Measurements from ENCODE around the gene TMUB1. TPM values are rescaled to one million over a fixed set of nuclear protein-coding genes. Genes with fewer than 3 reads are reported as not detected.
A peak's percentile ranks its signal among the peaks of the same experiment; 100 is the strongest.

Gene TMUB1
- total and polyA plus RNA-seq, 5 experiments from 2014 or later: 41.8 to 70.6 (median 45.6) TPM

DNA sequence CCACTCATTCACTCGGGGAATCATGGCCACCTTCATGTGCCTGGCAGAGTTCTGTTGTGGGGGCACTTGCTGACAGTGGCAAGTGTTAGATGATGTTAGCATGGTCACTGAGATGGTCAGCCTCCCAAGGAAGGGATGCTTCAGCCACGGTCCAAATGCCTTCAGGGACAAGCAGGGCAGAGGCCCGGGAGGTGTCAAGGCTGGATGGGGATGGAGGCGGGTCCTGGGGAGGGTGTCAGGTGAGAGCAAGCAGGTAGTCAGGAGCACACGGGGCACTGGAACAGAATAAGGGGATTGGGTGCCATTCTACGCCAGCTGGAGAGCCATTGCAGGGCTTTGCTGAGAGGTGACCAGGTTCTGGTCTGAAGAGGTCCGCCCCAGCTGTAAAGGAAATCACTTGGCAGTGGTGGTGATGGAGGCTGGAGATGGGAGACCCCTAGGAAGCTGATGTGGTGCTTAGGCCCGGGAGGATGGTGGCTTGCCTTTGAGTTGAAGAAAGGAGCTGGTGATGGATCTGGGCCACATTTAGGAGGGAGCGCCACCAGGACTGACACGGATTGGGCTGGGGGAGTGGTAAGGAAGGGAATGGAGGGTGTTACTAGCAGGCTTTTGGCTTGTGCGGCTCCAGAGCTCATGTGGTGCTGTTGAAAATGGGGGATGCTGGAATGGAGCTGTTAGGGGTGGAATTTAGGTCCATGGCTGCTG lies 27.1 kb upstream of the TMUB1 start:
- H3K9me3 Mint-ChIP-seq: no peaks in the 10 kb centered on the region
- H3K4me3 Mint-ChIP-seq: no peak overlapping the region
- H3K4me1 Mint-ChIP-seq: peaks cover 0 to 5% (median under 1%) of the 10 kb centered on the region in 4 donors
- H3K27ac Mint-ChIP-seq: peak overlapping the region in 2 of 10 donors; percentile 77 to 79
- H3K27me3 Mint-ChIP-seq: peaks cover 0 to 22% (median 0%) of the 10 kb centered on the region in 5 donors
- ATAC-seq (no peak), DNase-seq (no peak)
- POLR2A ChIA-PET: no interaction called here
- no peaks in the 10 kb centered on the region for H3K36me3 Mint-ChIP-seq

DNA sequence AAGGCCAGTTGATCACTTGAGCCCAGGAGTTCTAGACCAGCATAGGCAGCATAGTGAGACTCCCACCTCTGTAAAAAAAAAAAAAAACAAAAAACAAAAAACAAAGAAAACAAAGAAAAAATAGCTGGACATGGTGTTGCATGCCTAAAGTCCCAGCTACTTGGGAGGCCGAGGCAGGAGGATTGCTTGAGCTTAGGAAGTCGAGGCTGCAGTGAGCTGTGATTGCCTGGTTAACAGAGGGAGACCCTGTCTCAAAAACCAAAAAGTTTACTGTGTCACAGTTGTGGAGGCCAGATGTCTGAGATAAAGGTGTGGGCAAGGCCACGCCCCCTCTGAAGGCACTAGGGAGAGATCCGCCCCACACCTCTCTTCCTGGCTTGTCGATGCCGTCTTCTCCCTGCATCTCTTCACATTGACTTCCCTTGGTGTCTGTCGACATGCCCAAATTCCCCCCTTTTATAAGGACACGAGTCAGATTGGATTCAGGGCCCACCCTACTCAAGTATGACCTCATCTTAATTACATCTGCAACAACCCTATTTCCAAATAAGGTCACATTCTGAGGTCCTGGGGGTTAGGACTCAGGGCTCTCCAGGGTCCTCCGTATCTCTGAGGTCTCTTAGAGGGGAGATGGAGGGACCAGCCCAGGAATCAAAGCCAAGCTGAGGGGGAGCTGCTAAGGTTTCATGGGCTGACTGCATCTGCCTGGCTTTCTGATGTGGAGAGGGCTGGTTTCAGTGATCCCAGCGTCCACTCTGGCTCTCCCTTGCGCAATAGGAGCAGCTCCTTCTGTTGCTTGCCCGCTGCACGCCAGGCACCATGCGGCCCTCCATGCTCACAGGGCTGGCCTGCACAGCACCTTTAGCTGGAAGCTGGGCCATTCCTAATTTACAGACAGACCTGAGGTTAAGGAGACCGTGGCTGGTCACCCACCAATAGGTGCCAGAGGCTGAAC lies 26.1 kb upstream of the TMUB1 start:
- Mint-ChIP-seq H3K27me3 (peaks cover 0 to 22% (median 0%) of the 10 kb centered on the region in 5 donors), H3K27ac (peak overlapping the region in 2 of 10 donors; percentile 3 to 24), H3K4me1 (peaks cover 2 to 5% (median 5%) of the 10 kb centered on the region in 4 donors), H3K36me3 (peaks cover 0 to 3% (median 0%) of the 10 kb centered on the region in 3 donors), H3K4me3 (no peak overlapping the region), H3K9me3 (no peaks in the 10 kb centered on the region)
- POLR2A ChIA-PET: interaction anchor here (0.6 kb wide), 2 partner anchors 35 to 96 kb away, joined by 3 to 4 read pairs; no protein-coding TSS in a partner anchor
- no peak for ATAC-seq
- DNase-seq: no peak

DNA sequence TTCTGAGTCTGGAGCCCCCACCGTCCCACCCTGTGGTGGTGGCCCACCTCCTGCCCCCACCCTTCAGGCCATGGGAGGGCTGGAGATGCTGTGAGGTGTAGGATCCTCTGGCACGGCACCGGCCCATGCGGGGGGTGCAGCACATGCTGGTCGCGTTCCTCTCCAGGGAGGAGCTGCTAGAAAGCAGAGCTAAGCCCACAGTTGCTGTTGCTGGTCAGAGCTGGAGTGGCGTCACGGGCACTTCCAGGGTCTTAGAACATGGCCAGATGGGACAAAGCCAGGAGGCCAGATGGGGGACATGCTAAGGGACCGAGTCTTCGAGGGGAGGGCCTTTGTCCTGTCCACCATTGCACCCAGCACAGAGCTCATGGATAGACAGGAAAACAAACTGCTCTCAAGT lies 24.6 kb upstream of the TMUB1 start:
- DNase-seq (no peak), ATAC-seq (no peak)
- POLR2A ChIA-PET: interaction anchor here (1.7 kb wide), 1 partner anchor 19 kb away, joined by 4 read pairs; no protein-coding TSS in a partner anchor
- Mint-ChIP-seq H3K9me3 (no peaks in the 10 kb centered on the region), H3K27me3 (peaks cover 0 to 9% (median 0%) of the 10 kb centered on the region in 5 donors), H3K27ac (no peak overlapping the region), H3K4me3 (no peak overlapping the region), H3K4me1 (peaks cover 2 to 10% (median 5%) of the 10 kb centered on the region in 4 donors), H3K36me3 (peaks cover 0 to 3% (median 0%) of the 10 kb centered on the region in 3 donors)

DNA sequence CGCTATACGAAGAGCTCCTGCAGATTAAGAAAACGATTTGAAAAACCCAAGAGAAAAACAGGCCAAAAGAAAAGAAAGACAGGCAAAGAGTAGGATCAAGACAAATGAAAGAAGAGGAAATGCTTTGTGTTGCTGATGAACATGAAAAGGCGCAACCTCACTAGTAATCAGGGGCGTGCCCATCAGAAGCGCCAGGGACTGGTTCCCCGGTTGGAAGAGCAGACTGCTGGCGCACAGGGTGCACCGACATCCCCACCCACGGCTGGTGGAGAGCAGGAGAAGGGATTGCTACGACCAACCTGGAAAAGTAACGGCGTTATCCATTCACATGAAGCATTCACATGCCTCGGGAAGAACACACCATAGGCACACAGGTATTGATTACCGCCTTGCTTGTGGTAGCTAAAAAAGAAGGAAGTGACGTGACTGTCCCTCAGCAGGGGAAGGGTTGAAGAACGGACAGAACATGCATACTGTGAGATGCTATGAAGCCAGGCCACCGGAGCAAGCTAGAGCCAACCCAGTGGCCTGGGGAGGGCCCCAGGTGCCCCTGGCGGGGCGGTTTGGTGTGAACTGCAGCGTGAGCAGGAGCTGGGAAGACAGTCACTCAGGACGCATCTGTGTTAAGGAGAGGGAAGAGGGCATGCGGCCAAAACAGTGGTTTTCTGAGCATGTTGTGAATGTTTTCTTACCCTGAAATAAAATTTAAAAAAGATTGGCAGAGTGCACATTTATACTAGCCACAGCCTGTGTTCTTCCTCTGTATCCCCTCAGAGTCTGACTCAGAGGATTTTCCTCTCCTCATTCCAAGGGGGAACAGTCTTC lies 21.3 kb upstream of the TMUB1 start:
- peaks cover 0 to 10% (median 5%) of the 10 kb centered on the region in 4 donors for H3K4me1 Mint-ChIP-seq
- DNase-seq: no peak
- no peak overlapping the region for H3K4me3 Mint-ChIP-seq
- ATAC-seq: no peak
- peak overlapping the region in 2 of 10 donors; percentile 16 to 74 for H3K27ac Mint-ChIP-seq
- no peaks in the 10 kb centered on the region for H3K27me3 Mint-ChIP-seq
- POLR2A ChIA-PET: interaction anchor here (1.2 to 1.5 kb wide), 2 partner anchors 16 to 39 kb away, joined by 3 read pairs; no protein-coding TSS in a partner anchor
- peaks cover 0 to 3% (median 0%) of the 10 kb centered on the region in 3 donors for H3K36me3 Mint-ChIP-seq
- H3K9me3 Mint-ChIP-seq: no peaks in the 10 kb centered on the region

DNA sequence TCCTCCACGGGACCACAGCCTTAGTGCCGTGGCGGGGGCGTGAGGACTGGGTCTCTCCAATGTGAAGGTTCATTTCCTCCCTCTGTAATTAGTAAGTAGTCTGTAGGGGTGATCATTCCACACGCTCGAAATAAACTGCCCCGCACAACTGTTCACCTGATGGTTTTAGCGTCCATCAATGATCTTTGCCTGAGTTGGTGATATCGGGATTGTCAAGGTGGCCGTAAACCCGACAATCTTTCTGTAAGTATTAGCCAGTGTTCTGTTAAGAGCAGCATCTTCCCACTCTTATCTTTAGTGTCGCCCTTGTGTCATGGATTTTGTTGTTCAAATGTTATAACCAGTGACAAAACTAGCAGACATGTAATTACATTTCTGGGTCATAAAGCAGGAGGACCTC lies 20.7 kb upstream of the TMUB1 start:
- Mint-ChIP-seq H3K27me3 (no peaks in the 10 kb centered on the region), H3K36me3 (peaks cover 0 to 3% (median 0%) of the 10 kb centered on the region in 3 donors), H3K9me3 (no peaks in the 10 kb centered on the region), H3K4me3 (no peak overlapping the region), H3K27ac (peak overlapping the region in 1 of 10 donors; percentile 74), H3K4me1 (peaks cover 0 to 10% (median 5%) of the 10 kb centered on the region in 4 donors)
- ATAC-seq (no peak), DNase-seq (no peak)
- POLR2A ChIA-PET: interaction anchor here (1.5 kb wide), 1 partner anchor 17 kb away, joined by 3 read pairs; no protein-coding TSS in a partner anchor

DNA sequence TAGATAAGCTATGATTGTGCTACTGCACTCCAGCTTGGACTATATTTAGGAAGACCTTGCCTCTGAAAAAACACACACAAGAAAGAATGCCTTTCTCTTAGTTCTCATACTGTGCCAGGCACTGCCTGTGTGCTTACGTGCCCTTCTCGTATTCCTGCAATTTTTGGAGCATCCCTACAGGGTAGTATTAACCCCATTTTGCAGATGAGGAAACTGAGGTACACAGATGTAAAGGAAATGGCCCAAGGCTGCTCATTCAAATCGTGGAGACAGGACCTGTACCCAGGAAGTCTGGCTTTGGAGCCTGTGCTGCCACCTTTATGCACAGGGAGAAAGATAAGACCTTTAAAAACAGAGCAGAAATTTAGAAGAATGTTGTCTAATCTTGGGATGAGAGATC lies 19.7 kb upstream of the TMUB1 start:
- POLR2A ChIA-PET: no interaction called here
- Mint-ChIP-seq H3K4me1 (peaks cover 0 to 10% (median 5%) of the 10 kb centered on the region in 4 donors), H3K27ac (no peak overlapping the region)

DNA sequence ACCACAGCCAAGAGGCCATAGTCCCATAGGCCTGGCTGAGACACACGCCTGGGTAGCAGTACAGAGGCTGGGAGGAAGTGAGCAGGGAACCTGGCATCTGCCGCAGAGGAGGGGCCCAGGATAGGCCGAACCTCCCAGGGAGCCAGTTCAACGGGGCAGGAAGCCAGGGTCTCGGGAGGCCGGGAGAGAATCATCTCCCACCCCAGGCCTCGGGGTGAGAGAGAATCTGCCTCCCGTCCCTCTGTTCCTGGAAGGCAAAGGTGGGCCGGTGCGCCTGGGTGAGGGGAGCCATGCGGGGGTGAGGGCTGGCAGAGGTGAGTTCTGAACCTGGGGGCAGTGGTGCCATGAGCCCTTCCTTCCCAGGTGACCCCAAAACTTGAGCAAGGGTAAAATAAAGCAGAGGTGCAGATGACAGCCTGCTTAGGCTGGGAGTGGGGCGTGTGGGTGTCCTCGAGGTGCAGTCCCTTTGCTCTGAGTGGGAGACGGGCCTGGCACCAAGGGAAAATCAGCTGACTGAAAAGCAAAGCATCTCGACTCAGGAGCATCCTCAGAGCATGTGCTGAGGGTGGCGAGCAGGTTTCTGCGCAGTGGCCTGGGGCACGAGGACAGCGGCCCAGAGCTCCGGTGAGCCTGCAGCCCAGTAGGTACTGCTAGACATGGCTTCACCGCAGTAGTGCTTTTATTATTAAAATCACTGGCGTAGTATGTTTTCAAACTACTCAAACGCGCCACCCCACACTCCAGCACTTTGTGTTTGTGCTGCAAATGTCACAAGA lies 18.5 kb upstream of the TMUB1 start:
- Mint-ChIP-seq H3K9me3 (no peaks in the 10 kb centered on the region), H3K4me1 (peaks cover 0 to 10% (median 5%) of the 10 kb centered on the region in 4 donors), H3K36me3 (peaks cover 0 to 3% (median 0%) of the 10 kb centered on the region in 3 donors), H3K27me3 (no peaks in the 10 kb centered on the region), H3K27ac (peak overlapping the region in 1 of 10 donors; percentile 37), H3K4me3 (no peak overlapping the region)
- no peak for DNase-seq
- POLR2A ChIA-PET: no interaction called here
- no peak for ATAC-seq

More for the DNA sequence above, 19.7 kb upstream of the TMUB1 start:
- no peak overlapping the region for H3K4me3 Mint-ChIP-seq
- H3K27me3 Mint-ChIP-seq: no peaks in the 10 kb centered on the region
- no peaks in the 10 kb centered on the region for H3K9me3 Mint-ChIP-seq
- DNase-seq: no peak
- ATAC-seq: no peak
- peaks cover 0 to 3% (median 0%) of the 10 kb centered on the region in 3 donors for H3K36me3 Mint-ChIP-seq

DNA sequence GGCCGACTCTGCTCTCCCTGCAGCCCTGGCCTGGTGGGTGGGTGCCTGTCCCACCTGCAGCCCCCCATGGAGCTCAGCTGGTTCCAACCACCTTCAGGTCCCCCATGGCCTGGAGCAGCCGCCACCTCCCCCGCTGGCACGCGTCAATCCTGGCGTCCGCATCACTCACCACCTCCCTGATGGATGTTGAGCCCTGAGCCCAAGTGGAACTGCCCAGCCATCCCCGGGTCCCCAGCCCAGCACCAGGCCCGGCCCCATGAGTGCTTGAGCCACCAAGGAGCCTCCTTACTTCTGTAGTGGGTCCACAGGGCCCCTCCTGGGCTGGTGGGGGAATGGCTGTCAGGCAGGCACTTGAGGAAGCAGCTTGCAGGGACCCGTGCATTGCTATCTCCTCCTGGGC lies 17.6 kb upstream of the TMUB1 start:
- DNase-seq (no peak), ATAC-seq (no peak)
- no peak overlapping the region for H3K4me3 Mint-ChIP-seq
- POLR2A ChIA-PET: no interaction called here
- no peaks in the 10 kb centered on the region for H3K27me3 Mint-ChIP-seq
- peaks cover 0 to 10% (median 5%) of the 10 kb centered on the region in 4 donors for H3K4me1 Mint-ChIP-seq
- no peaks in the 10 kb centered on the region for H3K9me3 Mint-ChIP-seq
- peaks cover 0 to 9% (median 0%) of the 10 kb centered on the region in 3 donors for H3K36me3 Mint-ChIP-seq
- no peak overlapping the region for H3K27ac Mint-ChIP-seq

DNA sequence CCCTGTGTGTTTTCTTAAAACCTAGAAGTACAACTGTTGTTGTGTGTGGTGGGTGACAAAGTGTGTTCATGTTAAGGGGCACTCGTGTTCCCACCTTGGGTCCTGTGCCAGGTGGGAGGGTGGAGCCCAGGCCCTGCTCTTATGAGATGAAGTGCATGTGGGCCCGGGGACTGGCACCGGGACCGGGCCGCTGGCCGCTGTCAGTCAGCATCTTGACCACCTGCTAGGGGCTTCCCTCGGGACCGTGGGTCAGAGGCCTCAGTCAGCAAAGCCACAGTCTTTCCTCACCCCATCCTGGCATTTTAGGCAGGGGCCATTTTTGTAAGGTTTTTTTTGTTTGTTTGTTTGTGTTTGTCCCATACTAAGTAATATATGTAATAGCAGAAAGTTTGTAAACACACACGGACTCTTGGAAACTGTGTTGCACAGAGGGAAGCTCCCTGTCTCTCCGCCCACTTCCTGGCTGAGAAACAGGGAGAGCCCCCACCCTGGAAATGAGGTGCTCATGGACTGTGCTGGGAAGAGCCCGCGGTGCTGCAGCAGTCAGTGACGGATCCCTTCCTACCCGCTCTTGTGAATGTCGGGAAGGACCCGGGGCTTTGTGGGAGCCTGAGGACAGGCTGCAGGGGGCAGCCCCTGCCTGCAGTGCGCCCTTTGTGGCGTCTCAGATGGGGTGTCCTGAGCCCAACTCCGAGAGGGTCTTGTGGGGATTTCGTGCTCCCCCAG lies 16.4 kb upstream of the TMUB1 start:
- Mint-ChIP-seq H3K9me3 (no peaks in the 10 kb centered on the region), H3K27ac (no peak overlapping the region), H3K27me3 (no peaks in the 10 kb centered on the region), H3K4me3 (no peak overlapping the region), H3K4me1 (peaks cover 0 to 8% (median 4%) of the 10 kb centered on the region in 4 donors), H3K36me3 (peaks cover 0 to 11% (median 0%) of the 10 kb centered on the region in 3 donors)
- ATAC-seq: no peak
- DNase-seq: no peak
- POLR2A ChIA-PET: no interaction called here

DNA sequence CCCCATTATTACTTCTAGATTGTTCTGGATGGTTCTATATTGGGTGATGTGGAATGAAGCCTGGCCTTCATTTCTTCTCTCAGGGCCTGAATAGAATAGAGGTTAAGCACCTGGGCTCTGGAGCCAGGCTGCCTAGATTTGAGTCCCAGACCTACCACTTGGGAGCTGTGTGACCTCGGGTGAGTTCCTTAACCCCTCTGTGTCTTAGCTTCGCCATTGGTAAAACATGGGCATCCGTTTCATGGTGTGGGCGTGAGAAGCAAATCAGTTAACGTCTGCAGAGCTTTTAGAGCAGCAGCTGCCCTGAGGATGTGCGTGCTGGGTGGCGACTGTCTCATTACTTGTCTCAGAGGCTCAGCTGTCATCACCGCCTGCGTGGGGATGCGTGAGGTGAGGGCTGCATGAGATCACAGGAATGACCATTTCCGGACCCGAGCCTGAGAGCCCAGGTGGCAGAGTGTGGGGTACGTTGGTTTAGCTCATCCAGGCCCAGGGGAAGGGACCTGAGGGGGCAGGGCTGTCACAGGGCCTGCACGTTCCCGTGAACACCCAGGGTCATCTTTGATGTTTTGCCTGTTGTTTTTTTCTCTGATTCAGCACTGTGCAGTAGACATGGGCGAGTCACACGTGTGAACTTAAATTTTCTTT lies 12.7 kb upstream of the TMUB1 start:
- no peak for ATAC-seq
- no peak overlapping the region for H3K4me3 Mint-ChIP-seq
- peaks cover 0 to 8% (median 0%) of the 10 kb centered on the region in 3 donors for H3K36me3 Mint-ChIP-seq
- POLR2A ChIA-PET: no interaction called here
- H3K27ac Mint-ChIP-seq: no peak overlapping the region
- no peaks in the 10 kb centered on the region for H3K9me3 Mint-ChIP-seq
- H3K27me3 Mint-ChIP-seq: no peaks in the 10 kb centered on the region
- H3K4me1 Mint-ChIP-seq: peaks cover 0 to under 1% (median 0%) of the 10 kb centered on the region in 4 donors
- no peak for DNase-seq

All from naive thymus-derived CD8-positive, alpha-beta T cell (primary cell).